ENCODE data around the gene SMAD9. TPM values are rescaled to one million over a fixed set of nuclear protein-coding genes. Genes with fewer than 3 reads are reported as not detected.
A peak's percentile ranks its signal among the peaks of the same experiment; 100 is the strongest.

The SMAD9 gene
- total RNA-seq, 2 donors from 2014 or later, result 9.0 to 13.3 TPM

DNA sequence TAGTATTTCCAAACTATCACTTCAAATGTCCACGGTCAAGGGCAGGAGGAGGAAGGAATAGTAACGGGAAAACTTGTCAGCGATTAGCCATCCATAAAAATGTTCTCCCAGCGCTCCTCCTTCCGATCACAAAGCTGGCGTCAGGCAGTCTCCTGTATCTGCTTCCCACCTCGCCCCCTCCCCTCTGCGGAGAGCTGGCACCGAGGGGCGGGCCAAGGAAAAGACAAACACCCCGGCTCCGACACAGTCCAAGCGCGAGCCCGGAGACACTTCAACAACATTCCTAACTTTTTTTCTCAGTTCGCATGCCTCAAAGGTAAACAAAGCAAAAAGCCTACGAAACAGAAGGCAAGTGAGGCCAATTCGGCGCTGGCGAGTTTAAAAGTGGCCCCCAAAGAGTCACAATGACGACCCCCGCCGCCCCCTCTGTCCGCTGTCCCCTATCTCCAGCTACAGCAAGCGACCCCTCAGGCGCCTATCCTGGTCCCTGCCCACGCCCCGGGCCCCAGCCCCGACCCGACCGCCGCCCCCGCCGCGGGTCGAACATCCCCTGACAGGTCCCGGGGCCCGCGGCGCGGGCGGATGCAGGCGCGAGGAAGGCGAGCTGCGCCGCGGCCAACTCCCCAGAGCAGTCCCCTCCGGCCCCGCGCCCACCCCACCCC is 736 bp downstream of the SMAD9 start:
- peak overlapping the region; percentile 3 for H3K27ac ChIP-seq (ENCODE audit: low read depth, low read length)
- peak overlapping the region; percentile 1 for H3K9ac ChIP-seq (ENCODE audit: extremely low read depth, low read length, poor library complexity, severe bottlenecking)
- Mint-ChIP-seq H3K36me3 (ENCODE audit: low read depth) (no peaks in the 10 kb centered on the region), H3K4me1 (peaks cover 32% of the 10 kb centered on the region), H3K4me3 (peak overlapping the region; percentile 80), H3K9me3 (no peaks in the 10 kb centered on the region), H3K27ac (peak overlapping the region; percentile 89), H3K27me3 (ENCODE audit: insufficient read depth) (peaks cover 28% of the 10 kb centered on the region)
- TF ChIP-seq CTCF (conservative IDR thresholded peaks at IDR 0.05), result no peak
- H3K9me3 ChIP-seq (ENCODE audit: control insufficient read depth, low read length), result no peaks in the 10 kb centered on the region
- no peaks in the 10 kb centered on the region for H3K36me3 ChIP-seq (ENCODE audit: control insufficient read depth, insufficient read depth, low read length)
- DNase-seq, result peak; percentile 79
- H3K4me1 ChIP-seq (ENCODE audit: control insufficient read depth, insufficient read depth, low read length), result peaks cover 3% of the 10 kb centered on the region
- peak overlapping the region; percentile 80 for H3K4me3 ChIP-seq (ENCODE audit: low read length)
- H3K27me3 ChIP-seq (ENCODE audit: control insufficient read depth, insufficient read depth, low read length, poor library complexity, severe bottlenecking), result peaks cover 21% of the 10 kb centered on the region
- 0% methylated on average over 13 to 50 of the region's 51 CpGs for WGBS, 2 experiments (ENCODE audit: insufficient coverage in 1 of 2, insufficient read length in 1 of 2)

GRCh38 chr13:36918246-36919131 is 1.5 kb downstream of the SMAD9 start:
- peak overlapping the region; percentile 80 for H3K4me3 ChIP-seq (ENCODE audit: low read length)
- H3K9me3 ChIP-seq (ENCODE audit: control insufficient read depth, low read length), result no peaks in the 10 kb centered on the region
- peaks cover 3% of the 10 kb centered on the region for H3K4me1 ChIP-seq (ENCODE audit: control insufficient read depth, insufficient read depth, low read length)
- peaks cover 28% of the 10 kb centered on the region for H3K27me3 Mint-ChIP-seq (ENCODE audit: insufficient read depth)
- H3K27ac ChIP-seq (ENCODE audit: low read depth, low read length), result peak overlapping the region; percentile 3
- H3K27me3 ChIP-seq (ENCODE audit: control insufficient read depth, insufficient read depth, low read length, poor library complexity, severe bottlenecking), result peaks cover 21% of the 10 kb centered on the region
- peak overlapping the region; percentile 1 for H3K9ac ChIP-seq (ENCODE audit: extremely low read depth, low read length, poor library complexity, severe bottlenecking)
- WGBS, 2 experiments (ENCODE audit: insufficient coverage in 1 of 2, insufficient read length in 1 of 2), result 39 to 60% methylated on average over 6 to 12 of the region's 12 CpGs
- no peaks in the 10 kb centered on the region for H3K9me3 Mint-ChIP-seq
- peak overlapping the region; percentile 89 for H3K27ac Mint-ChIP-seq
- no peaks in the 10 kb centered on the region for H3K36me3 Mint-ChIP-seq (ENCODE audit: low read depth)
- no peaks in the 10 kb centered on the region for H3K36me3 ChIP-seq (ENCODE audit: control insufficient read depth, insufficient read depth, low read length)
- peak overlapping the region; percentile 80 for H3K4me3 Mint-ChIP-seq
- peaks cover 25% of the 10 kb centered on the region for H3K4me1 Mint-ChIP-seq
- TF ChIP-seq CTCF (conservative IDR thresholded peaks at IDR 0.05), result no peak
- DNase-seq, result no peak

- Histone ChIP-seq H3K9me3 (ENCODE audit: control insufficient read depth, low read length) (no peaks in the 10 kb centered on the region), H3K27ac (ENCODE audit: low read depth, low read length) (no peak overlapping the region), H3K4me1 (ENCODE audit: control insufficient read depth, insufficient read depth, low read length) (peaks cover 3% of the 10 kb centered on the region), H3K4me3 (ENCODE audit: low read length) (no peak overlapping the region), H3K27me3 (ENCODE audit: control insufficient read depth, insufficient read depth, low read length, poor library complexity, severe bottlenecking) (peaks cover 21% of the 10 kb centered on the region), H3K9ac (ENCODE audit: extremely low read depth, low read length, poor library complexity, severe bottlenecking) (no peak overlapping the region), H3K36me3 (ENCODE audit: control insufficient read depth, insufficient read depth, low read length) (no peaks in the 10 kb centered on the region)
- Mint-ChIP-seq H3K27ac (no peak overlapping the region), H3K36me3 (ENCODE audit: low read depth) (no peaks in the 10 kb centered on the region), H3K4me3 (no peak overlapping the region), H3K27me3 (ENCODE audit: insufficient read depth) (peaks cover 28% of the 10 kb centered on the region), H3K4me1 (peaks cover 25% of the 10 kb centered on the region), H3K9me3 (no peaks in the 10 kb centered on the region)
- WGBS, 2 experiments (ENCODE audit: insufficient coverage in 1 of 2, insufficient read length in 1 of 2), result 95 to 97% methylated on average over 3 of the region's 3 CpGs
- DNase-seq, result no peak
- no peak for TF ChIP-seq CTCF (conservative IDR thresholded peaks at IDR 0.05)
Measured at GRCh38 chr13:36917311-36917710, 2.7 kb downstream of the SMAD9 start.
